DND-41 (cell line): Measurements from ENCODE around the gene PIK3CD.

ENCODE experiments used
- ATAC-seq: fragments of 200-7000 bp; cut with Tn5 transposase; 3 replicates; pipeline ENCODE4 v1.9.1; 2021; ENCODE audit warnings: low read depth; ENCODE audit not compliant: insufficient read depth
- DNase-seq: peaks from one replicate; pipeline ENCODE4 v3.0.0-alpha.2; 2020
- H2AFZ ChIP-seq: 2 replicates; pipeline ENCODE4 v1.6.0; 2012; ENCODE audit warnings: low read depth, low read length
- H3K27ac ChIP-seq: 2 replicates; pipeline ENCODE4 v1.5.1; 2012; ENCODE audit warnings: low read length, inconsistent platforms
- H3K27me3 ChIP-seq: fragments of 200-600 bp; sonication (generic); 2 replicates; pipeline ENCODE4 v1.6.0; 2012; ENCODE audit warnings: low read length, mild to moderate bottlenecking, inconsistent platforms; ENCODE audit not compliant: insufficient read depth, poor library complexity
- H3K36me3 ChIP-seq: 2 replicates; pipeline ENCODE4 v1.5.1; 2012; ENCODE audit warnings: low read length, inconsistent platforms; ENCODE audit not compliant: insufficient read depth
- H3K4me1 ChIP-seq: 2 replicates; pipeline ENCODE4 v1.5.1; 2012; ENCODE audit warnings: mild to moderate bottlenecking, low read length; ENCODE audit not compliant: insufficient read depth
- H3K4me2 ChIP-seq: 2 replicates; pipeline ENCODE4 v1.6.0; 2012; ENCODE audit warnings: mild to moderate bottlenecking, moderate library complexity, low read length, inconsistent platforms; ENCODE audit not compliant: insufficient read depth
- H3K4me3 ChIP-seq, 2 experiments: fragments of 200-600 bp in 1 of 2; shearing (Covaris generic) in 1 of 2; 2 replicates each; pipeline ENCODE4 v1.5.1; 2012 to 2016; ENCODE audit warnings: inconsistent platforms in 2 of 2, low read length in 2 of 2, mild to moderate bottlenecking in 2 of 2, low read depth in 1 of 2, moderate library complexity in 1 of 2
- H3K79me2 ChIP-seq: 2 replicates; pipeline ENCODE4 v1.6.0; 2012; ENCODE audit warnings: low read length, inconsistent platforms; ENCODE audit not compliant: insufficient read depth
- H3K9ac ChIP-seq: 2 replicates; pipeline ENCODE4 v1.6.0; 2012; ENCODE audit warnings: low read depth, mild to moderate bottlenecking, inconsistent platforms, low read length, moderate library complexity
- H3K9me3 ChIP-seq: 2 replicates; pipeline ENCODE4 v1.5.1; 2012; ENCODE audit warnings: low read length, moderate library complexity, mild to moderate bottlenecking, inconsistent platforms; ENCODE audit not compliant: insufficient read depth, severe bottlenecking
- H4K20me1 ChIP-seq: 2 replicates; pipeline ENCODE4 v1.6.0; 2012; ENCODE audit warnings: low read length; ENCODE audit not compliant: insufficient read depth
- EZH2 ChIP-seq: IDR thresholded peaks from 3 replicates; pipeline ENCODE4 v1.6.1; 2012; ENCODE audit warnings: borderline replicate concordance, low read depth, mild to moderate bottlenecking, moderate library complexity, low read length, inconsistent platforms; ENCODE audit not compliant: severe bottlenecking
- TF ChIP-seq, protein P1 (sequence below): IDR thresholded peaks from 2 replicates; pipeline ENCODE4 v1.5.1; 2012; ENCODE audit warnings: borderline replicate concordance, low read length, moderate library complexity, mild to moderate bottlenecking; ENCODE audit not compliant: poor library complexity, severe bottlenecking; ENCODE audit errors: extremely low read depth

Gene PIK3CD

DNA sequence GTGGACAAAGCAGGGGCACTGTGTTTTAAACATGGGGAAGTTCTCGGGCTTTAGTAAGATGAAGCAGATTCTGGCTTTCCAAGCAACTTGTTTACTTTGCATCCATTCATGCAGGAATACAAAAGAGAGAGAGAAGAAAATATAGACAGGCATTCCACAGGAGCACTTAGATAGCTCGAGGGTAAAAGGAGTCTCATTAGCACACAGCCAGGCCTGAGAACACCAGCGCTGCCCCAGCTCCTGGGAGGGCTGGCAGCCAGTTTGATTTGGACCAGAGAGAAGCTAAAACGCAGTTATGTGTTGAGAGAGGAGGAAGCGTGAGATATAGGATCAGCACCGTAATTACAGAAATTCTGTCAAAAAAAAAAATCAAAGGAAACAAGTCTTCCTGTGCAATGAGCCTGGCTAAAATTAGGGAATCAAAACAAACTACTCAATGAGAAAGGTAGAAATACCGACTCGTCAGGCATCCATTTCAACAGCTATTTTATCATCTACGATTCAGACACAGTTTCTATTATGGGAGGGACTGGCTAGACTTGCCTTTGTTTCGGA is 104.0 kb downstream of the PIK3CD start:
- ATAC-seq = no peak
- Histone ChIP-seq H3K4me2 (no peak overlapping the region), H4K20me1 (peaks cover 37% of the 10 kb centered on the region), H3K27me3 (no peaks in the 10 kb centered on the region), H3K4me3 (no peak overlapping the region), H3K79me2 (peaks cover 54% of the 10 kb centered on the region), H3K9me3 (no peaks in the 10 kb centered on the region), H2AFZ (no peak overlapping the region), H3K36me3 (peaks cover 60% of the 10 kb centered on the region), H3K9ac (no peak overlapping the region), H3K4me1 (no peaks in the 10 kb centered on the region), H3K27ac (no peak overlapping the region)
- no peak for DNase-seq
- TF ChIP-seq EZH2 = no peak
- TF ChIP-seq, protein P1, sequence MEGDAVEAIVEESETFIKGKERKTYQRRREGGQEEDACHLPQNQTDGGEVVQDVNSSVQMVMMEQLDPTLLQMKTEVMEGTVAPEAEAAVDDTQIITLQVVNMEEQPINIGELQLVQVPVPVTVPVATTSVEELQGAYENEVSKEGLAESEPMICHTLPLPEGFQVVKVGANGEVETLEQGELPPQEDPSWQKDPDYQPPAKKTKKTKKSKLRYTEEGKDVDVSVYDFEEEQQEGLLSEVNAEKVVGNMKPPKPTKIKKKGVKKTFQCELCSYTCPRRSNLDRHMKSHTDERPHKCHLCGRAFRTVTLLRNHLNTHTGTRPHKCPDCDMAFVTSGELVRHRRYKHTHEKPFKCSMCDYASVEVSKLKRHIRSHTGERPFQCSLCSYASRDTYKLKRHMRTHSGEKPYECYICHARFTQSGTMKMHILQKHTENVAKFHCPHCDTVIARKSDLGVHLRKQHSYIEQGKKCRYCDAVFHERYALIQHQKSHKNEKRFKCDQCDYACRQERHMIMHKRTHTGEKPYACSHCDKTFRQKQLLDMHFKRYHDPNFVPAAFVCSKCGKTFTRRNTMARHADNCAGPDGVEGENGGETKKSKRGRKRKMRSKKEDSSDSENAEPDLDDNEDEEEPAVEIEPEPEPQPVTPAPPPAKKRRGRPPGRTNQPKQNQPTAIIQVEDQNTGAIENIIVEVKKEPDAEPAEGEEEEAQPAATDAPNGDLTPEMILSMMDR = no peak

DNA sequence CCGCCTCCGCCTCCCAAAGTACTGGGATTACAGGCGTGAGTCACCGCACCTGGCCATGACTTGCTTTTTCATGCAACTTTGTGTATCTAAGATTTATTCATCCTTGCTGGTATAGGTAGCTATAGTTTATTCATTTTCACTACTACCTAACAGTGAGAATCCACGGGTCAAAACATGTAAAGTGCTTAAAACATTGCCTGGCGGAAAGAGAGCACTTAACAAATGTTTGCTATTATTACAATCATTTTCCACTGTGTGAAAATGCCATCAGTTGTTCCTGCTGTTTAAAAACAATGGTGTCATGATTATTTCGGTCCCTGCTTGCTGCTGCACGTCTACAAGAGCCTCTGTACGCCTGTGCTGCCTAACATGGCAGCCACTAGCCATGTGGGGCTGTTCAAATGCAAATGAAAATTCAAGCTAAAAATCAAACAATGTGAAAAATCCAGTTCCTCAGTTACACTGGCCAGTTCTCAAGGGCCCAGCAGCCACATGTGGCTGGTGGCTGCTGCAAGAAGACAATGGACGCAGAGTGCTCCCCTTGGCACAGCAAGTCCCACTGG is 107.1 kb downstream of the PIK3CD start:
- peaks cover 48% of the 10 kb centered on the region for H3K36me3 ChIP-seq
- H3K27me3 ChIP-seq = no peaks in the 10 kb centered on the region
- H3K4me3 ChIP-seq = no peak overlapping the region
- ATAC-seq (no peak), DNase-seq (no peak)
- H2AFZ ChIP-seq = no peak overlapping the region
- no peaks in the 10 kb centered on the region for H3K4me1 ChIP-seq
- H3K9ac ChIP-seq = no peak overlapping the region
- H3K27ac ChIP-seq = no peak overlapping the region
- peaks cover 43% of the 10 kb centered on the region for H4K20me1 ChIP-seq
- H3K79me2 ChIP-seq = peaks cover 82% of the 10 kb centered on the region
- H3K4me2 ChIP-seq = no peak overlapping the region
- TF ChIP-seq, protein P1 = no peak
- TF ChIP-seq EZH2 = no peak
- H3K9me3 ChIP-seq = no peaks in the 10 kb centered on the region

DNA sequence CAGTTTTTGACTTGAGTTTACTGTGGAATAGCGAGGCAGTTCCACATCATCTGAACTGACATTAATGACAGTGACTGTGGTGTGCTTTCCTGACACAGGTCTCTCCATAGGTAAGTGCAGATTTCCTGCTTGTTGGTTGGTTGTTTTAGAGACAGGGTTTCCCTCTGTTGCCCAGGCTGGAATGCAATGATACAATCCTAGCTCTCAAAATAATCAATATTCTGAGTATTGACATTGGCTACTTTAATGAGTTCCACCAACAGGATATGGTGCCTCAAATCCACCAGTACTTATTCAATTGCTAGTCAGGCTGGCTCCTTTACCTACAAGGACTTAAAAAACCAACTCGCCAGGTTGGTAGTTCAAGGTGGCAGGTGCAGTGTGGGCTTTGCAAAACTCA is 108.4 kb downstream of the PIK3CD start:
- Histone ChIP-seq H3K27me3 (no peaks in the 10 kb centered on the region), H3K4me2 (no peak overlapping the region), H3K36me3 (peaks cover 43% of the 10 kb centered on the region), H3K4me3 (no peak overlapping the region), H3K9ac (no peak overlapping the region), H3K9me3 (no peaks in the 10 kb centered on the region), H3K4me1 (no peaks in the 10 kb centered on the region), H3K79me2 (peaks cover 89% of the 10 kb centered on the region), H4K20me1 (peaks cover 40% of the 10 kb centered on the region), H3K27ac (no peak overlapping the region), H2AFZ (no peak overlapping the region)
- TF ChIP-seq, protein P1 = no peak
- no peak for TF ChIP-seq EZH2
- DNase-seq = no peak
- no peak for ATAC-seq
